Measurements from ENCODE around the gene LRIG2. TPM values are rescaled to one million over a fixed set of nuclear protein-coding genes. Genes with fewer than 3 reads are reported as not detected.
"Not testable (repeated sequence)": the region's sequence is repeated elsewhere in the genome, so short reads cannot be mapped to it uniquely, and the experiment has no call there.

LRIG2 gene
- total RNA-seq, 1 experiment from 2014 or later: 11.8 TPM

DNA sequence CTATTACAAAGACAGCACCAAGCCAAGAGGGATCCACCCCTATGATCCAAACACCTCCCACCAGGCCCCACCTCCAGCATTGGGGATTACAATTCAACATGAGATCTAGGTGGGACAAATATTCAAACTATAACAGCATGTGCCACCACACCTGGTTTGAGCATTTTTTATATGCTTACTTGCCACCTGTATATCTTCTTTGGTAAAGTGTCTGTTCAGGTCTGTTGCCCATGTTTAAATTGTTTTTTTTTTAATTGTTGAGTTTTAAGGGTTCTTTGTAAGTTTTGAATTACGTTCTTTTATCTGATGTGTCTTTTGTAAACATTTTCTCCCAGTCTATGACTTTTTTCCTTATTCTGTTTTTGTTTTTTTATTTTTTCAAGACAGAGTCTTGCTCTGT lies 83.4 kb downstream of the LRIG2 start:
- POLR2A ChIA-PET: no interaction called here
- Mint-ChIP-seq H3K4me1 (ENCODE audit: insufficient read depth, unreplicated experiment) (peaks cover 6% of the 10 kb centered on the region), H3K27me3 (ENCODE audit: insufficient read depth, unreplicated experiment) (no peaks in the 10 kb centered on the region), H3K4me3 (ENCODE audit: unreplicated experiment) (no peak overlapping the region), H3K36me3 (ENCODE audit: insufficient read depth, unreplicated experiment) (peaks cover 12% of the 10 kb centered on the region), H3K27ac (ENCODE audit: low read depth, unreplicated experiment) (no peak overlapping the region), H3K9me3 (ENCODE audit: unreplicated experiment) (peaks cover 7% of the 10 kb centered on the region)
- CTCF ChIA-PET: no interaction called here
- no TSS peak for BruUV-seq (replicated peaks)
- DNase-seq (ENCODE audit: unreplicated experiment): no peak
- intact Hi-C loops (cut with micrococcal nuclease): no loop called here
- TF ChIP-seq, protein P1, sequence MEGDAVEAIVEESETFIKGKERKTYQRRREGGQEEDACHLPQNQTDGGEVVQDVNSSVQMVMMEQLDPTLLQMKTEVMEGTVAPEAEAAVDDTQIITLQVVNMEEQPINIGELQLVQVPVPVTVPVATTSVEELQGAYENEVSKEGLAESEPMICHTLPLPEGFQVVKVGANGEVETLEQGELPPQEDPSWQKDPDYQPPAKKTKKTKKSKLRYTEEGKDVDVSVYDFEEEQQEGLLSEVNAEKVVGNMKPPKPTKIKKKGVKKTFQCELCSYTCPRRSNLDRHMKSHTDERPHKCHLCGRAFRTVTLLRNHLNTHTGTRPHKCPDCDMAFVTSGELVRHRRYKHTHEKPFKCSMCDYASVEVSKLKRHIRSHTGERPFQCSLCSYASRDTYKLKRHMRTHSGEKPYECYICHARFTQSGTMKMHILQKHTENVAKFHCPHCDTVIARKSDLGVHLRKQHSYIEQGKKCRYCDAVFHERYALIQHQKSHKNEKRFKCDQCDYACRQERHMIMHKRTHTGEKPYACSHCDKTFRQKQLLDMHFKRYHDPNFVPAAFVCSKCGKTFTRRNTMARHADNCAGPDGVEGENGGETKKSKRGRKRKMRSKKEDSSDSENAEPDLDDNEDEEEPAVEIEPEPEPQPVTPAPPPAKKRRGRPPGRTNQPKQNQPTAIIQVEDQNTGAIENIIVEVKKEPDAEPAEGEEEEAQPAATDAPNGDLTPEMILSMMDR (IDR thresholded peaks at IDR 0.05; ENCODE audit: unreplicated experiment): no peak

DNA sequence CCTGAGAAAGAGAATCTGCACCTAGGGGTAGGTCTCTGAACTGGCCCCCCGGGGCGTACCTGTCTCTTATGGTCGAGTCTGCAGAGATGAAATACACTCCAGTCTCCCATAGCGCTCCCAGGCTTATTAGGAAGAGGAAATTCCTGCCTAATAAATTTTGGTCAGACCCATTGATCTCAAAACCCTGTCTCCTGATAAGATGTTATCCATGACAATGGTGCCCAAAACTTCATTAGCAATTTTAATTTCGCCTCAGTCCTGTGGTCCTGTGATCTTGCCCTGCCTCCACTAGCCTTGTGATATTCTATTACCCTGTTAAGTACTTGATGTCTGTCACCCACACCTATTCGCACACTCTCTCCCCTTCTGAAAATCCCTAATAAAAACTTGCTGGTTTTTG lies 85.7 kb downstream of the LRIG2 start:
- CTCF ChIA-PET; H3K4me1 Mint-ChIP-seq (ENCODE audit: insufficient read depth, unreplicated experiment); H3K4me3 Mint-ChIP-seq (ENCODE audit: unreplicated experiment); POLR2A ChIA-PET; H3K27me3 Mint-ChIP-seq (ENCODE audit: insufficient read depth, unreplicated experiment); H3K9me3 Mint-ChIP-seq (ENCODE audit: unreplicated experiment); BruUV-seq (replicated peaks); H3K27ac Mint-ChIP-seq (ENCODE audit: low read depth, unreplicated experiment); intact Hi-C loops (cut with micrococcal nuclease); DNase-seq (ENCODE audit: unreplicated experiment): not testable (repeated sequence)
- H3K36me3 Mint-ChIP-seq (ENCODE audit: insufficient read depth, unreplicated experiment): peaks cover 11% of the 10 kb centered on the region

DNA sequence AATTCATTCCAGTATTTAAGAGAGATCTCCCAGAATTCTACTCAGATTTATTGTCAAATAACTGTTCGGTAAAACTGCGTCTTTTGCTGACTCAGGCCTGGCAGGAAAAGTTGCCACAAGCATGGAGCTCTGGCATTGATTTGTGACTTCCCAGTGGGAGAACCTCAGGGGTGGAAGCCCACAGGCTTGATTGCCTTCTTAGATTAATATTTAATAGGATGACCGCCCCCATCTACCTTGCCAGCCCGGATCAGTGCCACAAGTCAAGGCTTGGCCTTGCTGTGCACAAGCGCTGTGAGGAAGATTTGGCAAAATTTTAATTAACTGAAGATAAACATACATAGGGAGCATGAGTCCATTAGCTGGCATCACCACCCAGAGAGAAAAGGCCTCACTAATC lies 93.5 kb downstream of the LRIG2 start:
- no peak overlapping the region for H3K4me3 Mint-ChIP-seq (ENCODE audit: unreplicated experiment)
- DNase-seq (ENCODE audit: unreplicated experiment): no peak
- H3K4me1 Mint-ChIP-seq (ENCODE audit: insufficient read depth, unreplicated experiment): no peaks in the 10 kb centered on the region
- ChIA-PET CTCF (no interaction called here), POLR2A (no interaction called here)
- no peaks in the 10 kb centered on the region for H3K27me3 Mint-ChIP-seq (ENCODE audit: insufficient read depth, unreplicated experiment)
- intact Hi-C loops (cut with micrococcal nuclease): no loop called here
- BruUV-seq (replicated peaks): no TSS peak
- TF ChIP-seq, protein P1 (IDR thresholded peaks at IDR 0.05; ENCODE audit: unreplicated experiment): no peak
- no peak overlapping the region for H3K27ac Mint-ChIP-seq (ENCODE audit: low read depth, unreplicated experiment)
- peaks cover 6% of the 10 kb centered on the region for H3K36me3 Mint-ChIP-seq (ENCODE audit: insufficient read depth, unreplicated experiment)
- H3K9me3 Mint-ChIP-seq (ENCODE audit: unreplicated experiment): no peaks in the 10 kb centered on the region

DNA sequence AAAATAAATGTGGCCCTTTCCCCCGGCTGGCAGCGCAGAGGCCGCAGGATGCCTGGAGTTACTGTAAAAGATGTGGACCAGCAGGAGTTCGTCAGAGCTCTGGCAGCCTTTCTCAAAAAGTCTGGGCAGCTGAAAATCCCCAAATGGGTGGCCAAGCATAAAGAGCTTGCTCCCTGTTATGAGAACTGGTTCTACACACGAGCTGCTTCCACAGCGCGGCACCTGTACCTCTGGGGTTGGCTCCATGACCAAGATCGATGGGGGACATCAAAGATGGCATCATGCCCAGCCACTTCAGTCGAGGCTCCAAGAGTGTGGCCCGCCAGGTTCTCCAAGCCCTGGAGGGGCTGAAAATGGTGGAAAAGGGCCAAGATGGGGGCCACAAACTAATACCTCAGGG lies 95.9 kb downstream of the LRIG2 start:
- intact Hi-C loops (cut with micrococcal nuclease): no loop called here
- Mint-ChIP-seq H3K4me1 (ENCODE audit: insufficient read depth, unreplicated experiment) (no peaks in the 10 kb centered on the region), H3K27ac (ENCODE audit: low read depth, unreplicated experiment) (no peak overlapping the region), H3K27me3 (ENCODE audit: insufficient read depth, unreplicated experiment) (no peaks in the 10 kb centered on the region), H3K9me3 (ENCODE audit: unreplicated experiment) (no peaks in the 10 kb centered on the region), H3K36me3 (ENCODE audit: insufficient read depth, unreplicated experiment) (no peaks in the 10 kb centered on the region), H3K4me3 (ENCODE audit: unreplicated experiment) (no peak overlapping the region)
- DNase-seq (ENCODE audit: unreplicated experiment): no peak
- TF ChIP-seq, protein P1 (IDR thresholded peaks at IDR 0.05; ENCODE audit: unreplicated experiment): no peak
- ChIA-PET CTCF (interaction anchor here (0.6 to 0.8 kb wide), 2 partner anchors 9 to 14 kb away, joined by 3 read pairs; no protein-coding TSS in a partner anchor), POLR2A (no interaction called here)
- no TSS peak for BruUV-seq (replicated peaks)

DNA sequence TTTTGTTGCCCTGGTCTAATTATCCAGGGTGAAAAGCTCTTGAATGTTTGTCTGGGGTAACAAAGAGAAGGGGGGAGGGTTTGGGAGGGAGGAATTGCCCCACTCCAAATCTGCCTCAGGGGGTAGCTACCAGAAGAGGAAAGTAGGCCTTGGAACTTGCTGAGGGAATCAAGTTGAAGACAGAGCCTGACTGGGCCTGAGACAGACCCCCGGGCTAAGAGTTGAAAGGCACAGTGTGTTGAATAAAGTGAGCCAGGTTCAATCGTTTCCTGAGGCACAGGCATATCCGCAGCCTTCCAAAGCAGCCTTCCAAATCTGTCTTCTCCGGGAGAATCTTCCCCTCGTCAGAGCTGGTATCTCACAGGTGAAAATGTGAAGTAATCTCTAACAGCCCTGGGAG lies 96.6 kb downstream of the LRIG2 start:
- intact Hi-C loops (cut with micrococcal nuclease): no loop called here
- no peak overlapping the region for H3K4me3 Mint-ChIP-seq (ENCODE audit: unreplicated experiment)
- H3K4me1 Mint-ChIP-seq (ENCODE audit: insufficient read depth, unreplicated experiment): no peaks in the 10 kb centered on the region
- no TSS peak for BruUV-seq (replicated peaks)
- DNase-seq (ENCODE audit: unreplicated experiment): no peak
- H3K36me3 Mint-ChIP-seq (ENCODE audit: insufficient read depth, unreplicated experiment): no peaks in the 10 kb centered on the region
- POLR2A ChIA-PET: no interaction called here
- H3K9me3 Mint-ChIP-seq (ENCODE audit: unreplicated experiment): no peaks in the 10 kb centered on the region
- TF ChIP-seq, protein P1 (IDR thresholded peaks at IDR 0.05; ENCODE audit: unreplicated experiment): no peak
- H3K27ac Mint-ChIP-seq (ENCODE audit: low read depth, unreplicated experiment): no peak overlapping the region
- CTCF ChIA-PET: interaction anchor here (0.6 to 0.8 kb wide), 2 partner anchors 9 to 14 kb away, joined by 3 read pairs; no protein-coding TSS in a partner anchor
- H3K27me3 Mint-ChIP-seq (ENCODE audit: insufficient read depth, unreplicated experiment): no peaks in the 10 kb centered on the region

All from MCF 10A (cell line).